ENCODE measurements around the gene PRKCE.

DNA sequence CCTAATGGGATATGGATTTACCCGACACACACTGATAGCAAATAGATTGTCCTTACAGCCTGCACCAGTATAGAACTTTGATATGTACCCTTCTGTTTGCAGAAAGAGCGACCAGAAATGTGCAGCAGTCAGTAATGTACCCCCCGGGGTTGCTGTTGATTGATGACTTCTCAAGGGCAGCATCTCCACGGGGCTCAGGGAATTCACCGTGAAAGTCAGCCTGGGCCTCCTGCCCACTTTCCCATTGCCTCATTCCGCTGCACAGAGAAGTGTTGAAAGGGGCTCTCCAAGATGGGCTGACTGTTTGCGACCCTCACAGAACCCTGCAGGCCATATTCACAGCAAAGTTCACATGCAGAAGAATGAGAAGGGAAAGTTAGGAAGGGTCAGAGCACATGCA lies 241.3 kb downstream of the PRKCE start:
- TF ChIP-seq CTCF (IDR thresholded peaks at IDR 0.05), result no peak
- TF ChIP-seq SMC3 (IDR thresholded peaks at IDR 0.05; ENCODE audit: low read depth, low read length), result no peak
- no peak for TF ChIP-seq RCOR1 (IDR thresholded peaks at IDR 0.05; ENCODE audit: low read length)
- TF ChIP-seq, protein P1, sequence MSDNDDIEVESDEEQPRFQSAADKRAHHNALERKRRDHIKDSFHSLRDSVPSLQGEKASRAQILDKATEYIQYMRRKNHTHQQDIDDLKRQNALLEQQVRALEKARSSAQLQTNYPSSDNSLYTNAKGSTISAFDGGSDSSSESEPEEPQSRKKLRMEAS (IDR thresholded peaks at IDR 0.05; ENCODE audit: low read depth), result no peak
- TF ChIP-seq, protein P2, sequence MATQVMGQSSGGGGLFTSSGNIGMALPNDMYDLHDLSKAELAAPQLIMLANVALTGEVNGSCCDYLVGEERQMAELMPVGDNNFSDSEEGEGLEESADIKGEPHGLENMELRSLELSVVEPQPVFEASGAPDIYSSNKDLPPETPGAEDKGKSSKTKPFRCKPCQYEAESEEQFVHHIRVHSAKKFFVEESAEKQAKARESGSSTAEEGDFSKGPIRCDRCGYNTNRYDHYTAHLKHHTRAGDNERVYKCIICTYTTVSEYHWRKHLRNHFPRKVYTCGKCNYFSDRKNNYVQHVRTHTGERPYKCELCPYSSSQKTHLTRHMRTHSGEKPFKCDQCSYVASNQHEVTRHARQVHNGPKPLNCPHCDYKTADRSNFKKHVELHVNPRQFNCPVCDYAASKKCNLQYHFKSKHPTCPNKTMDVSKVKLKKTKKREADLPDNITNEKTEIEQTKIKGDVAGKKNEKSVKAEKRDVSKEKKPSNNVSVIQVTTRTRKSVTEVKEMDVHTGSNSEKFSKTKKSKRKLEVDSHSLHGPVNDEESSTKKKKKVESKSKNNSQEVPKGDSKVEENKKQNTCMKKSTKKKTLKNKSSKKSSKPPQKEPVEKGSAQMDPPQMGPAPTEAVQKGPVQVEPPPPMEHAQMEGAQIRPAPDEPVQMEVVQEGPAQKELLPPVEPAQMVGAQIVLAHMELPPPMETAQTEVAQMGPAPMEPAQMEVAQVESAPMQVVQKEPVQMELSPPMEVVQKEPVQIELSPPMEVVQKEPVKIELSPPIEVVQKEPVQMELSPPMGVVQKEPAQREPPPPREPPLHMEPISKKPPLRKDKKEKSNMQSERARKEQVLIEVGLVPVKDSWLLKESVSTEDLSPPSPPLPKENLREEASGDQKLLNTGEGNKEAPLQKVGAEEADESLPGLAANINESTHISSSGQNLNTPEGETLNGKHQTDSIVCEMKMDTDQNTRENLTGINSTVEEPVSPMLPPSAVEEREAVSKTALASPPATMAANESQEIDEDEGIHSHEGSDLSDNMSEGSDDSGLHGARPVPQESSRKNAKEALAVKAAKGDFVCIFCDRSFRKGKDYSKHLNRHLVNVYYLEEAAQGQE (IDR thresholded peaks at IDR 0.05; ENCODE audit: low read depth, low read length), result no peak
- TF ChIP-seq CHD2 (IDR thresholded peaks at IDR 0.05; ENCODE audit: low read length, partially characterized antibody), result no peak
- TF ChIP-seq ELF1 (IDR thresholded peaks at IDR 0.05), result no peak
- TF ChIP-seq RAD21 (IDR thresholded peaks at IDR 0.05; ENCODE audit: low read length), result no peak
- no peak for TF ChIP-seq NRF1 (IDR thresholded peaks at IDR 0.05; ENCODE audit: low read depth, low read length)
- TF ChIP-seq POLR2AphosphoS5 (IDR thresholded peaks at IDR 0.05; ENCODE audit: low read depth, low read length), result no peak

Data from SK-N-SH (cell line).